Activated CD4-positive, alpha-beta T cell treated with anti-CD3 and anti-CD28 coated beads, Interleukin-2, amount 50 U/mL, for 24 hours (primary cell): ENCODE measurements around the gene TLE1.

Experiments used
- DNase-seq, 2 donors: peaks; one replicate each; pipeline ENCODE4 v3.0.0-alpha.2; 2020; ENCODE audit warnings: low read depth in 1 of 2, low spot score in 1 of 2

Gene TLE1

DNA sequence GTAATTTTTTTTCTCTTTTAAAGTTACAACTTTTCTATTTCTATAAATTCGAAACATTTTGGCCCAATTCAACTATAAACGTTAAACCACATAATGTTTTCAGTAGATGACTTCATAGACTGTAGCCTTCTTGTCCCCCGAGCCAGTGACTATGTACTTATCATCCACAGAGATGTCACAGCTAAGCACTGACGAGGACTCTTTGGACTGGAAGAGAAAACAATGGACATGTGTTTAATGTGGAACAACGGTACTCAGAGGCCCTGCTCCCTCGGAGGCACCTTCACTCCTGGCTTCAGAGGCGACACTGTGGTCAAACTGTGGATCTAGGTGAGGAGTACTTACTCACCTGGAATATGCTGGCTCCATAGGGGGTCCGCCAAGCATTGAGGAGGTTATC is 105.2 kb downstream of the TLE1 start:
- no peak for DNase-seq

DNA sequence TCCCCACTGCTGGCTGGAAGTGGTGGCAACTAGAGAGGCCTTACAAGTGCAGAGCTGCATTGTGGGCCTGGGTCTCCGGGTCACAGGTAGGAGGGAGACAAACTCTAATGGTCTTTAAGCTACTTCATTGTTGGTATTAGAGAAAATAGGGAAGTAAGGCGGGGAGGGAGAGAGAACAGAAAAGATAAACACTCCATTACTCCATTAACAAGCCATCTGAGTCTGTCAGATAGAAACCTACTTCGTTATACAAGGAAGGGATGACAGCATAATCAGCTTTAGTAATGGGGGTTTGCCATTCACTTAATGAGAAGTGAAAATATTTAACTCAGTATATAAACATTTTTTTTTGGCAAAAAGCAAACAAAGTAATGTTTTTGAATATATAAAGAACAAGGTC is 107.4 kb downstream of the TLE1 start:
- no peak for DNase-seq

- DNase-seq: no peak
Observed at GRCh38 chr9:81579381-81579780, 110.0 kb downstream of the TLE1 start.

- no peak for DNase-seq
Observed at GRCh38 chr9:81578606-81579005, 110.7 kb downstream of the TLE1 start.

DNA sequence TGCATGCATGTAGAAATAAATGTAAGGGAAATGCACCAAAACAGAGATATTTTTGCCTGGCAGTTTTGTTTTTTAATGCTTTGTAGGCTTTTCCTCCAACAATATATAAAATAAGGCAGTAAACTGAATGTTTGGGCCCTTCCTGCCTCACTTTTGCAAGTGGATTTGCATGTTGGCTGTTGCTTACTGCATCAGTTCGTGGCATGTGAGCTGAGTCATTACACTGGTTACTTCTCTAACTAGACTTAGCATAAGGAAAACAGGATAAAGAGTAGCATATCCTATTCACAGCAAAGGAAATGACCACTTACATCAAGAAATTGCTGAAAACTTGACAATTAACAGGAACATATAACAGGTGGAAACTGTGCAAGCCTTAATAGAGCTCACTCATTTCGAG is 113.4 kb downstream of the TLE1 start:
- no peak for DNase-seq

DNA sequence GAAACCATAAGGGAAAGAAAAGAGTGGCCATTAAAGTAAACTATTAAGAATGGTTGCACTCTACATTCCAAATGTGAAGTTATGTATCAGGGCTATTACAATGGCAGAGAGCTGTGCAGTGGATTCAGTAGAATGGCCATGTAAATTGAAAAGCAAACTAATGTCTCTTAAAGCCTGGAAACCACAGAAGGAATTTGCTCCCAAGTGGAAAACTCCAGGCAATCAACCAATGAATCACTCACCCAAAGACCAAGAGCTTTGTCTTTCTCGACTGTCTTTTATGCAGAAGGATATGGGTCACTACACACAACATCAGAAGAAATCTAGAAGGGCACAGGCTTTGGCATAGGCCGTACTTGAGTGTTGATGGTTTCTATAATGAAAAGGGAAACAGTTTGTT is 114.9 kb downstream of the TLE1 start:
- no peak for DNase-seq

DNA sequence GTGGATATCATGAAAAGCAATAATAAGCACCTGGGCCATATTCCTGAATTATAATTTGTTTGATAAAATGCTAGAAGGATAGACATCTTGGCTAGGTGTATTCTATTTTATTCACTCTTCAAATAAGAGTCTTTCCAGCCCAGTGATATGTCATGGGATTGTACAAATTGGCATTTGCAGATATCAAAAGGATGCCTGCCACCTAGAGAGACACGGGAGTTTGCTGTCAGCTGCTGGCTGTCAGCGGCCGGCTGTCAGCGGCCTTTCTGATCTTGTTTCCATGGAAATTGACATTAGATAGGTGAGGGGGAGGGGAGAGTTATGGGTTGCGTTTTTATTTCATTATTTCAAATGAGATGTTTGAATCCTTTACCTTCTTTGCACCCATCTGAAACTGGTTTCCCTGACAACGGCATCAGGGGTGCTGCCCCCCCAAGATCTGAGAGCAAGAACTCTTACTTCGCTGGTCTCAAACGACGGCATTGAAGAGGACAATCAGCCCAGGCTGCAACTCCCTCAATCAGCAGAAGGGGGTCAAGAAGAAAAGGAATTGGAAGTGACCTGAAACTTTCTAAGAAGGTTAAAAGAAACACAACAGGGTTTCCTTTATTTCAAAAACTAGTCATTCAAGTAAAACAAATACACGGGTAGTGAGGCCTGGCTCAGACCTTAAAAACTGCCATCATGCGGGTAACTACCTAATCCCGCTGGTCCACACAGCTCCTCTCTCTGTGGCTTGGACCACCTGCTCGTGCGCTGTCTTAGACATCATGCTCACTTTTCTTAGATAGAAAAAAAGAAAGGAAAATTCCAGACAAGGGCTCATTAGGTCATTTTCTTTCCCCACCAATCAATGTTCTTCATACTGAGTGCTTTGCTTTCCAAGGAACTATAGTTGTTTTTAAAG is 115.7 kb downstream of the TLE1 start:
- DNase-seq: no peak

- DNase-seq: no peak
Observed at GRCh38 chr9:81570083-81570482, 119.3 kb downstream of the TLE1 start.

GRCh38 chr9:81566074-81566698 is 123.2 kb downstream of the TLE1 start:
- DNase-seq: no peak

GRCh38 chr9:81565609-81566008 is 123.7 kb downstream of the TLE1 start:
- DNase-seq: no peak

- no peak for DNase-seq
Observed at GRCh38 chr9:81565144-81565543, 124.2 kb downstream of the TLE1 start.

- DNase-seq: no peak
Observed at GRCh38 chr9:81564632-81565031, 124.7 kb downstream of the TLE1 start.

- DNase-seq: no peak
Observed at GRCh38 chr9:81563739-81564138, 125.6 kb downstream of the TLE1 start.

DNA sequence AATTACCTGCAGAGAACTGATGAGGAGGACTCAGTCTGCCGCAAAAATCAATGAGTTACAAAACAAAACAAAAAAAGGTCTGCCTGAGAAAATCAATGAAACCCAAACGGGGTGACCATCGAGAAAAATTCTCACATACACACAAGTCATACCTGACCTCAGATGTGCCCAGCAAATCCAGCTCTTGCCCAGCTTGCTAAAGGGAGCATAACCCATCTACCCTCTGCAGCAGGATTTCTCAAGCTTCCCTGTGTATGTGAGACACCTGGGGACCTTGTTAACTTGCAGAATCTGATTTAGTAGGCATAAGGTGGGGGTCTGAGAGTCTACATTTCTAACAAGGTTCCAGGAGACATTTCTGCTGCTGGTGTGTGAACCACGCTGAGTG is 126.3 kb downstream of the TLE1 start:
- no peak for DNase-seq

DNA sequence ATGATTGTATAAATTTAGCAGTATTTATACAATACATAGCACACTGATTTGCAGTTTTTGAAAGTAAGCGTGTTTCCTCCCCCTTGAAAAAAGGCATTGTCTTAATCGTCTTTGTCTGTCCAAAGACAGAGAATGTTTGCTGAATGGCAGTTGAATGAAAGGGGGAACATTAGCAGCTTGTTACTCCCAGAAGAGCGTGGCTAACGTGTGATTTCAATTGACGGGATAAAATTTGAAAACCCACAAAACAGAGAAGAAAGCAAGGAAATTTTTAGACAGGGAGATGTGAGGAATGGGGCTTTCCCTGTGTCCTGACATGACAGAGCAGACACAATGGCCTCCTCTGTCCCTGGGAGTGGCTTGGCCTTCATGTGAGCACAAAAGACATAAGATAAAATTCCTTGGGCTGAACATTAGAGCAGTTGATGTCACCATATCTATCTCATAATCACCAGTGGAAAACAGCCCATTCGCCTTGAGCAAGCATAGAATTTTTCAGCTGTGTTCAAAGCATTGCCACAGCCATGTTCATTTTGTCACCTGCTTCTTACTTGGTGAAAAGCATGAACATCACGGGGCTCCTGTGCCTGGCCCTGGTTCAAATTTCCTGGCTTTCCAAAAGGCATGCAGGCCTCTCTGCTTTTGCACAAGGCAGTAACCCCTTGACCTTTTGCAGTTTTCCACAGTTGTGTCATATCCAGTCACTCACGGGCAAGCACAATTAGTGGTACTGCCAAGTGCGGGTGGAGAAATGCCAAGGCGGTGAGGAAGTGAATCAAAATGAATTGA is 126.9 kb downstream of the TLE1 start:
- DNase-seq: no peak

GRCh38 chr9:81560851-81561732 is 128.3 kb downstream of the TLE1 start:
- DNase-seq: no peak

GRCh38 chr9:81559709-81560108 is 129.6 kb downstream of the TLE1 start:
- no peak for DNase-seq

- no peak for DNase-seq
Observed at GRCh38 chr9:81559197-81559596, 130.2 kb downstream of the TLE1 start.

DNA sequence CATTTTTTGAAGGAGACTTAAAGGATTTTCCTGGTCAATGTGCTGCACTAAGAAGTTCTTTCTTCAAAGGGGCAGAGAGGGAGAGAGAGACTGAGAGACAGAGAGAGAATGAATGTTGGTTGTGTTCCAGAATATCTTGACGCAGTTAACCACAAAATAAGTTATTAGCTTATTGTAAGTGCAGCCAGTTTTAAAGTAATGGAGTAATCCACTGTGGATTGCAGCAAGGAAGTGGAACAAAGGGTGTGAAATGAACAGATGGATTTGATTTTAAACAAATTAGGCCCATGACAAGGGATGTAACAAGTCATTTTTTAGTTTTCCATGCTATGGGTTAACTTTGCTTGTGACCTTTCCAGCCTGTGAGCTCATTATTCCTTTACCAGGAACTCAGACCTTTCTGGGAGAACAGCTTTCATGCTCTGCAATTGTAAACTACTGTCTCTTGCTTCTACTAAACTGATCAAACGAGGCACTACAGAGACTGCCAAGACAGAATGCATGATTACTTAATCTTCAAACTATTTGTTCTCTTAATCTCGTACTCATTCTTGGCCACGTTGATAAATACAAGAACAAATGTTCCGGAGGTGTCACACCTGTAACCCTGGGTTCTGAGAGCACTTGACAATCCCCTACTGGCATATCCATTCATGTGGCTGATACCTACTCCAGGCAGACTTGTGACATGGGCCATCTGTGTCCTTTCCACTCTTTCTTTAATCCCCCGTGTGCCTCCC is 131.1 kb downstream of the TLE1 start:
- DNase-seq: no peak

DNA sequence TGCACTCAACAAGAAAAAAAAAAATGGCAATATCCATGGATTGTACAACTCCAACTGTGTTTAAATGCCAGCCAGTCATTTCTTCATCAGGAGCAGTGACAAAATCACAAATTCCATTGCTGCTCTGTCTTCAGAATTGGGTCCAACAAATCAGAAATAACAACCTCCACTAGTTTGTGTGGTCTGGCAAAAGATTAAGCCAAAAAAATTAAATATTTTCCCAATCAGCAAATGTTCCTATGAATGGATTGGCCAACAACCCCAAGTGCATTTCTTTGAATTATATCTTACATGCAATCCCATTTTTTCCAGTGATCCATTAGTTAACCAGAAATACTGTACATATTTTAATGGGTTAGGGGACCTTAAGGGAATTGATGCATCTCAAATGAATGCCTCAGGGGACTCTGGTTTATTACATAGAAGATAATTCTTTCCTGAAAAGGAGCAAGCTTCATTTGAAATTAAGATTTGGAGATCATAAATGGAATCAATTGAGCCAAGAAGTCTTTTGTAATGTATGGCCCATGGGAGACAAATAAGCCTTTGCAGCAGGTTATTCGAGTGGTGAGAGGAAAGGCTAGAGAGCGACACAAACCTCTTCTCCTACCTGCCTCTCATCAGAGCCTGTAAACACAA is 131.8 kb downstream of the TLE1 start:
- no peak for DNase-seq
